Activated effector memory CD4-positive, alpha-beta T cell treated with anti-CD3 and anti-CD28 coated beads, Interleukin-2, amount 50 U/mL, for 16 hours (primary cell): Measurements from ENCODE around the gene DUSP22.

Experiments
- DNase-seq: peaks from one replicate; pipeline ENCODE4 v3.0.0-alpha.2; 2020

The DUSP22 gene

DNA sequence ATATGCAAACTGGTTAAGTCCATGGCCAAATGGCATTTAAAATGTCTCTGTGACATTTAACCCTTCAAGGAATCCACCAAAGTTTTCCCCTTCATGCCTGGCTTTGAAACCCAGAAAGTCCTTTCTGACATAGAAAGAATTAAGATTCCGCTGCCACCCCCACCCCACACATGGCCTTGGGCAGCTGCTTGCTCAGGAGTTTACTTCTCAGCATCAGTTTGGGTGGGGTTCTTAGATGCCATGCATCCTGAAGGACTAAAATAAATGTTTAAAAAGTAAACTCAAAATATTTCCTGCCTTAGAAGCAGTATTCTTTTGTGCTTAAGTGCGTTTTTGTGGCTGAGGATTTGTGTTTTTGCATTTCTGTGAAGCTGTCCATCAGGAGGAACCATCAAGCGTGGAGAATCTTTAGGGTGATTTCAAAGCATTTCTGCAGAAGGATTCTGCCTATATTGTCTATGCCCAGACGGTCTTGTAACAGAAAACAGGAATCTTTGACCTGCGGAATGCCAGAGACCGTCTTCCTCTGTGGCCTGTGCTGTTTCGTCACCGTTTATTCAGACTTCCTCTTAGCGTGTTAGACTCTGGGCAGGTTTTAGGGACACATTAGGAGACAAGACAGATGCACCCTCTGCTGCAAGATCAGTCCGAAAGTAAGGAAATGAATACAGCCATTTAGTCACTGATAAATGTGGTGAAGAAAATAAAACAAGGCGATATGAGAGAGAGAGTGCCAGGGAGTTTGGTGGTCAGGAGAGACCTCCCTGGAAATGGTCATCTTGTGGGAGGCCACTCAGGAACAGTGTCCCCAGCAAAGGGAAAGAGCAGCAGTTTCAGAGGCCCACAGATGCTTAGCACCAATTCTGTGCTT lies 6.2 kb downstream of the DUSP22 start:
- no peak for DNase-seq

DNA sequence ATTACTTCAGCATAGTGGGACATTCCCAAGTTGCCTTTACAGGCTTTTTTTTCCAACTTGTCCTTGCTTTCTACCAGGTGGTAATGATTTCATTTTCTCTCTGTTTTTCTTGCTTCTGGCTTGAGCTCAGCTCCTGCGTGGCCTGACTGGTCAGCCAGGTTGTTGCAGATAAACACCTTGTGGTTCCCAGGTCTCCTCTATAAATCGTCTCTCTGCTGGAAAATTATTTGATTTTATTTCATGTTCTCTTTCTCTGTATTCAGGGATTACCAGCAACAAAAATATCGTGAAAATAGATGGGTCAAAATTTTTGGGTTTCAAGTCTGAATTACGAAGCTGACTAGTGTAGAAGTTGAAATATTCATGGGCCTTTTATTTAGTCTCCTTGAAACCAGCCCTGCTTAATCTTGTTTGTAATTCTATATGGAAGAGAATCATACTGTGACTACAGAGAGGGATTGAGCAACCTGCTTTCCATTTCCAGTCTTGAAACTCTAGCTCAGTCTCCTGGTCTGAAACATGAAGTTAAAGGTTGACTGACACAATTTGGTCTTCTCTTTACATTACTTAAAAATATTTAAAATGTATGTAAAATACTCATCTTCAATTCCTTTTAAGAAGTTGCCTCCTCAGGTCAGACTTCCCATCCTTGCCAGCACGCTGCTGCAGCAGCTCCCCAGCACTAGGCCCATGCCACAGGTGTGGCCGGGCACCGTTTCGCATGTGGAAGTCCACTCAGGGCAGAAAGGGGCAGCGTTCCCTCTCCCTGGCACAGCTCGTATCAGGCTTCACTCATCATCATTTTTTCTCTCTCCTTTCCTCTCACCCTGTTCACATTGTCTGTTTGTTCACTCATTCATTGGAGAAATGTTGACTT lies 7.1 kb downstream of the DUSP22 start:
- DNase-seq = no peak

DNA sequence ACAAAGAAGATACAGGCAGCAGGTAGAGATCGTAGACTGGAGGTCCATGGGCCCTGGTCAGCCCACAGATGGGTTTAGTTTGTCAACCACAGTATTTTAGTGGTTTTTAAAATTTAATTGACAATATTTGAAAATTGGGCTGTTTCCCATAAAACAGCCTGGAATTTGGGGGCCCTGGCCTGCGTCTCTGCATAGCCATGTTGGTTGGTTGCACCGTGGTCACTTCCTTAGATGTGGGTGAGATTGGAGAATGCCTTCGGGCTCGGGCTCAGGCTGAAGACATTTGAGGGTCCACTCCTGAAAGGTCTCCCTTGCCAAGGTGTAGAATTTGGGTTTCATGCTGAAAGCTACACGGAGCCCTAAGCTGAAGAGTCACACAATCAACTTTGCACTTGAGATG lies 7.7 kb downstream of the DUSP22 start:
- no peak for DNase-seq

DNA sequence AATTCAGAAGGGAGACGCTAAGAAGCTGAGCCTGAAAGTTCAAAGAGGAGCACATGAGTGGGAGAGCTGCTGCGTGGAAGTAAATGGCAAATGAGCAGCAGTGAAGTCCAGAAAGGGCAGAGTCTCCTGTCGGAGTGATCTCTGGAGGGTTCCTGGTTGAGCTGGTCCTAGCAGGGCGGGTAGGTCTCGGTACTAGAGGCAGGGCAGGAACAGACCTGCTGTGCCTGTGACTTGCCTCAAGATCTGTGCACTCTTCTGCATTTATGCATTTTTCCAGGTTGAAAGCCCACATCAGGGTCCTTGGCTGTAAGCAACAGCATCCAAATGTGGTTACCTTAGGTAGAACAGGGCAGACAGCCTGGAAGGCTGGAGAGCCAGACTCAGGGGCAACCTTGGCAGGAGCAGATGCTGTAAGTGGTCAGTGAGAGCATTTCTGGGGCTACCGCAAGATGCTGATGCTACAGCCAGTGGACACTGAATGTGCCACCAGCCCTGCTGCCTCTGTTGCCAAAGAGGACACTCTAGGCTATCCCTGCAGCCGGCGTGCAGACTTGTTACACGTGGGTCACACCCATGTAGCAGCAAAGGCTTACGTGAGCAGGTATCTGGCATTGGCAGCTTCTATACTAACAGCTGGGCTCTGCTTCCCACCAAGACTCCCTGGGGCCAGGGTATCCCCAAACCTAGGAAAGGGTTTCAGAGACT lies 8.4 kb downstream of the DUSP22 start:
- no peak for DNase-seq

DNA sequence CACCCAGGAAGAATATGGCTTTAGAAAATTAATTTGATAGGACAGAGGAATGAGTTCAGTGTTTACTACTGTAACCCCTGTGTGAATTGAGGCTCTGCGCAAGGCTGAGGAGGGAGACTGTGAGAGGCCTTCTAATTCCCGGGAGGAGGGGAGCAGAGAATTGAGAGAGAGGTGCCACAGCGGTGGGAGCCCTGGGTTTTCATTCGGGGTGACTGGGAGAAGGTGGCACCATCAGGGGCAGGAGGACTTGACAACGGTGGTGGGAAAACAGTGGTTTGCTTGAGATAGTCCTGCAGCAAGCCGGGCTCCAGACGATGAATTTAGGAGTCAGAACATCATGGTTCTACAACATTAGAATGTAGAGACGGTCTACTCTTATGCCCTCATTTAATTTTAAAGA lies 9.2 kb downstream of the DUSP22 start:
- no peak for DNase-seq

DNA sequence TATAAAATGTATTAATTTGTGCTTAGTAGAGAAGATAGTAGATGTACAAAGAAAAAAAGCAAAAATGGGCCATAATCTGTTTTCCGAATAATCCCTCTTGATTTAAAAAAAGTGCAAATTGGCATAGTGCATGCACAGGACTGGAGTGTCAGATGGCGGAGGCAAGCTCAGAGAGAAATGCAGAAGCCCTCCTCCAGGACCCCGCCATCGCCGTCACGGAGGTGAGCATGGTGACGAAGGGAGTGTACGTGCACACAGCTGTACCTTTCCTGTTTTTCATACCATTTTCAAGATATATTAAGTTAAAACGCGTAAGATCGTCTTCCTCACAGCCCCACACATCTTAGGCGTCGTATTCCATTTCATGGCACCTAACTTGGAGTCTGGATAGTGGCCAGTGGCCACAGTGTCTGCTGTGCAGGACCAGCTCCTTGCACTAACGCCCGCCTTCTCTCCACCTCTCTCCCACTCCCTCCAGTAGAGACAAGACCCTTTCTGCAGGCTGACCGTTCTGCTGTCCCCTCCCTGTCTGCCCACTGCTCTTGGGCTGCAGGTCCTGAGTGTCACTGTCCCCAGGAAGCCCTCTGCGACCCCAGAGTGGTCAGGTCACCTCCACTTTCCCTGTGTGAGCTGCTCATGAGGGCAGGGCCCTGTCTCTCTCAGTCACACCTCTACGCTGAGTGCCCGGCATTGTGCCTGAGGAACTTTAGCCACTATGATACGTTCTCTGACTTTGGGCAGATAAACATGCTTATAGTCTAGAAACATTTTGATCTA lies 9.8 kb downstream of the DUSP22 start:
- no peak for DNase-seq

DNA sequence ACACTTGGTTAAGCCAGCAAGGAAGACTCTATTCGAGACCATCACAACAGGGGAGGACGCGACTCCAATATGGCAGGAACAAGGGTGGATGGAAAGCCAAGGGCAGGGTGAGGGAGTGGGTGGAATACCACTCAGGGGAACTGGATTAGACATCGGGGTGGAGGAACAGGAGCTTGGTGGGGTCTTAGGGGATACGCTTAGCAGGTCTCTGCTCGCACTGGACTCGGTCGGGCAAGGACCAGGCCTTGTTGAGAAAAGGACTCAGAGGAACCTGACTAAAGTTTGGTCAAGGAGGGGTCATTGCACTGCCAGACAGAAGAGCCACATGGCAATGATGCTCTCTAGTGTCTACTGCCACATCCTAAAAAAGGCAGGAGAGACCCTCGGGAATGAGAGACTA lies 10.5 kb downstream of the DUSP22 start:
- DNase-seq = no peak

DNA sequence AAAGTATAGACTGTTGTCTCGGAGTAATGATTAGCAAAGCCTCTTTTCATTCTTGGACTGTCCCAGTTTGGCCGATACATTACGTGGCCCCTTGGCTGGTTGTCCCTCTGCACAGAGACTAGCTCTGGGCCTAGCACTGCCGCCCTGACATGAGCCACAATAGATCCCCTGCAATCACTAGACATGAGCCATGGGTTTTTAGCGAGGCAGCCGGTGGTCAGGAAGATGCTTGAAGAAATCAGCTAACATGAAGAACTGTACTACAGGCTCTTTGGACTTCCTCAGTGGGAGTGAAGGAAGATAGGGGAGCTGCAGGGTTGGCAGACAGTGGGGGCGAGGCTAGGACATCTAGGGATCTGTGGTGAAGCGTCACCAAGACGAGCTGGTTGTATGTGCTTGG lies 11.0 kb downstream of the DUSP22 start:
- DNase-seq = no peak

DNA sequence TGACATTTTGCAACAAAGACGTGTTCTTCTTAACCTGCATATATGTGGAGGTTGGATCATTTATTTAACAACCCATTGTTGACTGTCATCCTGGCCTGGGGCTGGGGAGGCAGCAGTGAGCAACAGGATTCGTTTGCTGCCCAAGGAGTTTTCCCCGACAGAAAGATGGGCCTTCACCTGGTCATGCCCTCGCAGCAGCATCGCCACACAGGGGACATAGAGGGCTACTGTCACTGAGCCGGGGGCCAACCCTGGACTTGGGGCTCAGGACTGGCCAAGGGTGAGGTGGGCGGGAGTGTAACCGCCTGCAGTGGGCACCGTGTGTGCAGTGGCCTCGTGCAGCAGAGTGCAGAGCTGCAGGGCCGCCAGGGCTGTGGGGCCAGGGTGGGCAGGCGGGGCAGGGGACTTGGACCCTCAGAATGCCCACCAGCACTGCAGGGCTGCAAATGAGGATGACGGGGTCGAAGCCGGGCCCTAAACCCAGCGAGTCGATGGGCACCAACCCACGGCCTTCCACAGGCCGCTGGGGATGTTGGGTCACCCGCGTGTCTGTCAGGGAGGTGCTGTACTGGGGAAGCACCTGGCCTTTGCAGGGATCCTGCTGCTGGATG lies 11.8 kb downstream of the DUSP22 start:
- no peak for DNase-seq

DNA sequence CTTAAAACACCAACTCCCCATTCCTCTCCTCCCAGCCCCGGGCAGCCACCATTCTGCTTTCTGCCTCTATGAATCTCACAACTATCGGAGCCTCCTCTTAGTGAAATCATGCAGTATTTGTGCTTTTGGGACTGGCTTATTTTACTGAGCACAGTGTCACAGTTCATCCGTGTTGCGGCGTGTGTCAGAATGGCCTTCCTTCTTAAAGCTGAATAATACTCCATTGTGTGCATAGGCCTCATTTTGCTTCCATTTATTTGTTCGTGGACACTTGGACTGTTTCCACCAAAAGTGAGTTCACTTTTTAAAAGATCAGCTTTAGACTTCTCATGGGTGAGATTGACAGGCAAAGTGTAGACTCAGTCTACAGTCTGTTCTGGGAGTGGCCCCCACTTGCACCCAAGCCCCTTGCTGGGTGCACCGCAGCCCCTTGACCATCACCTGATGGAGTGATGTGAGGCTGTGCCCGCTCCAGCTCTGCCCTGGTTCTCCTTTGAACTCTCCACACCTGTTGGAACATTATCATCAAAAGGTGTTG lies 12.6 kb downstream of the DUSP22 start:
- no peak for DNase-seq

DNA sequence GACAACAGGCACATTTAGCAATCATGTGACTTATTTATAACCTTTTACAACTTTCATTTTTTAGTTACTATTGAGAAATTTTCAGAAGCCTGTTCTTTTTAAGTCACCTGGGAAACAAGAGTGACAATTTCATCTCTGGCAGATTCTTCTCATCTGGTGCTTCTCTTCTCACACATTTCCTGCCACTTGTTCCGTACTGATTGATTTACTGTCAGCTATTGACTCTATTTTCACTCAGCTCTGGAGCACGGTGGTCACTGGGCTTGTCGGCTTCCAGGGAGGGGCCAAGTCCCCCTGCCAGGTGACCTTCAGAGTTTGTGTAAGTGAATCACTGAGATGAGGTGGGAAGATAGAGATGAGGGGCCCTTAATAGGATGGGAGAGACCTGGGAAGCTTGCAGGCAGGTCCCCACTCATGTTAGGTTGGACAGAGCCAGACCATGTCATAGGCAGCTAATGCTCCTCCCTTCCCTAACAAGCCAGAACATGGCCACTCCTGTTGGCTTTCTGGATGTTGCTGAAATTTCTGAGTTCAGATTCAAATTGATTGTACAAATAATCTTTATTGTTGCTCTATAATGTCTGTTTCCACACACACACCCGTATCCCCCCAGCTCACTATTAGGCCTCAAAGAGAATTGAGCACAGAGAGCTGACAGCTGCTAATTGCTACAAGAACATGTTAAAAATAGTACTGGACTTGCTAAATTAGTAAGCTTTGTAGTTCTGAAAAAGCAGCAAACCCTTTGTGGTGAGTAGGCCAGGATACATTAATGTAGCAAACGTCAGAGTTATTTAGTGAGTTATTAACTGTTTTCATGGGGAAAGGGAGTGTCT lies 13.3 kb downstream of the DUSP22 start:
- DNase-seq = no peak

DNA sequence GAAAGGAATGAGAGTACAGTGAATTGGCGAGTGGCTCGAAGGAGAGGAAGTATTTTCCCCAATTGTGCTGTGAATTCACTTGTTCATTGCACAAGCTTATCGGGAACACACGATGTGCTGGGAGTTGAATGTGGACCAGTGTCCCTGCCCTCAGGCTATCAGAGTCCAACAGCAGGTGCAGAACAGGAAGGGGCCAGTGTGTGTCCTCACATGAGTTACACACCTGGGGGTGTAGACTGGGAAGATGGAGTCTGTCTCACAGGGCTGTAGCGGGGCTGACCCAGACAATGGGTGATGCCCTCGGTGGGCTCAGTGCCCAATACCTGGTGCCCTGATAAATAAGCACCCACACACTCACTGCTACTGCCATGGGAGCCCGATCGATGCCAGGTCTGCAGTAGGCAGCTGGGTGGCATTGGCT lies 14.4 kb downstream of the DUSP22 start:
- no peak for DNase-seq

DNA sequence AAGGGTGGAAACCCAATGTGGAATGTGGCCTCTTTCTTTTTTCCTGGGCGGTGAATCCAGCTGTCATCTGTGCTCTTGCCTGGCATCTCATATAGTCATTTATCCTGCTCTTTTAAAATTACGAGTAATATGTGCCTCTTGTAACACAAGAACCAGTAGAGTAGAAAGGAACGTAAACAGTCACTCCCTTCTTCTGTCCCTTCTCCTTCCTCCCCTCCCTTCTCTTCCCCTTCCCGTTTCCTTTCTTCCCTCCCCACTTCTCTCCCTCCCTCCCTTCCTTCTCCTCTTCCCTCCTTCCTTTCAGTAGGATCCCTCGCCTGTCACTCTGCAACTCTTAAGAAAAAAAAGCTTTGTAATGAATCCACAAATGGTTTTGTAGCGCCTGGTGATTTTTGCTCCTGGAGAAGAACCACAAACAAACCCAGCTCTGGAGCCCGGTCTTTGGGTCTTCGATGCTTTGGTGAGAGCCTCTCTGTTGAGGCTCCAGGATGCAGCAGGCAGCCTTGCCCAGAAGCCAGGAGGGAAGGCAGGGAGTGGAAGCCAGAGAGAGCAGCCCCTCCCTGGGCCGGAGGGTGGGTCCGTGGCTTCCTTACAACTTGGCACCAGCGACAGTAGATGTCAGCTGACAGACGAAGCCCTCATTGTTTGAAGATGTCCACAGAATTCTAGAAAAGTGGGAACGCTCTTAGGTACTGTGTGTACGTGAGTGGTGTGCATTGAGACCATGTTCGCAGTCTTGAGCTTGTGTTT lies 15.0 kb downstream of the DUSP22 start:
- no peak for DNase-seq

DNA sequence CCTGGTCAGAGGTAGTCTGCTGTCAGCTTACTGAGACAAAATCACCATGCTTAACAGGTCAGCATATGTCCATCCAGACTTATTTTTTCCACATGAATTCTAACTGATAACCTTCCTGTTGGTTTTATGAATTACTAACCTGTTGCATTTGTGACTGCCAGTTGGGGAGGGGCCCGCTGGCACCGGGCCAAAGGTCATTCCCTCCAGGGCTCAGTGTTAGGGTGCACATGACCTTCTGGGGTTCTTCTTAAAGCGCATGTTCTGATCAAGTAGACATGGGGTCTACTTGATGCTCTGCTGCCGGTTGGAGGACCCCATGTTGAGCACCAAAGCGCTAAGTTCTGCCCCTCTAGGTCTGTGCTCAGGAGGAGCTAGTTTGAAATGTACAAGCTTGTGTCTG lies 15.6 kb downstream of the DUSP22 start:
- no peak for DNase-seq

DNA sequence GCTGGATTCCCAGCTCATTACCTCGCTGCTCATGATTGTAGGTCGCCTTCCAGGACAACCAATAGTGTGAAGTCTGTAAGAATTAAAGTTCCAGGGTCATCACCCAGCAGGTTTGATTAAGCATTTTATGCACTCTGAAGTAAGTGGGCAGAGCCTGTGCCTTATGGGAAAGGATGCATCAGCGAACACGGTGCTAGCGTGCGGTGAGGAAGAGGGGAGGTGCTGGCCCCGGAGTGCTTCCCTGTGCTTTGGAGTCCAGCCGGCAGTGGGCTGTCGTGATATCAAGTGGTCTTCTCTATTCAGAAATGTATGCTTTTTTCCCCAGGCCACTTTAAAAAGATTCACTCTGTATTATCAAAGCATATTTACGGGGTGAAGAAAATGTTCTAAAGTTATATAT lies 16.0 kb downstream of the DUSP22 start:
- no peak for DNase-seq

DNA sequence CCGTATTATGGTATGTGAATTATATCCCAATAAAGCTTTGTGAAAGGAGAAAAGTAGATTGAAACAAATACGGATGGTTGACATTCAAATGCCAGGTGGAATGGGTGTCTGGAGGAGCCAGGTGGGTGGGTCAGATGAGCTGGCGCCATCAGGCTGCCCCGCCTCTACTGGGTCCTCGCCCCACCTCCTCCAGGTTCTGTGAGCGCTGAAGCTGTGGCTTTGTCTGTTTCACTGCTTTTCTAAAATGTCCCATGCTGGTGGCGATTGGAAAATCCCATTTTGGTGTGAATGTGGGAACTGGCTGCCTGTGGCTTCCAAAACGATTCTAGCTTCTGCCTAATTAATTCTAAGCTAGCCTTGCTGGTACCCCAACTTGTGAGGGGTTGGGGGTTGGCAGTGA lies 16.5 kb downstream of the DUSP22 start:
- DNase-seq = no peak

DNA sequence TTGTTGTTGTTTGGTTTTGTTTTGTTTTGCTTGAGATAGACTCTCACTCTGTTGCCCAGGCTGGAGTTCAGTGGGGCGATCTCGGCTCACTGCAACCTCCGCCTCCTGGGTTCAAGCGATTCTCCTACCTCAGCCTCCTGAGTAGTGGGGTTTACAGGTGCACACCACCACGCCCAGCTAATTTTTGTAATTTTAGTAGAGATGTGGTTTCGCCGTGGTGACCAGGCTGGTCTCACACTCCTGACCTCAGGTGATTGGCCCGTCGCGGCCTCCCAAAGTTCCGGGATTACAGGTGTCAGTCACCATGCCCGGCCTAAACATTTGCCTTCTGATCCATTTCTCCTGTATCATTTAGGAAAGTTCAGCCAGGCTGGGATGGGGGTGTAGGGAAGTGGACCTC lies 17.7 kb downstream of the DUSP22 start:
- DNase-seq = no peak

DNA sequence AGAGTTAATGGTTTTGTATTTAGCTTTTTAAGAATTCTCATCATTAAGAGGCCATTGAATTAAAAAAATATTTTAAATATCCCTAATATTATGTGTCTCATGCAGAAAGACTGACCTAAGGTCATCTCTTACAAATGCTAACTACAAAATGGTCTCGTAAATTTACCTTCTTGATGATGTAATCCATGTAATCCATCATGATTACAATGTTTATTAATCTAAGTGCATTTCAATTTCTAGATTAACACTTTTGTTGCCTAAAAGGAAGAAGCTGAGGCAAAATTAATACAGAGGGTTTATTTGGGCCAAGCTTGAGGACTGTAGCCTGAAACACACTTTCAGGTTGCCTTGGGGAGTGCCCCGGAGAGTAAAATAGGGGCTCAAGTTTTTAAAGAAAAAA lies 18.4 kb downstream of the DUSP22 start:
- no peak for DNase-seq

DNA sequence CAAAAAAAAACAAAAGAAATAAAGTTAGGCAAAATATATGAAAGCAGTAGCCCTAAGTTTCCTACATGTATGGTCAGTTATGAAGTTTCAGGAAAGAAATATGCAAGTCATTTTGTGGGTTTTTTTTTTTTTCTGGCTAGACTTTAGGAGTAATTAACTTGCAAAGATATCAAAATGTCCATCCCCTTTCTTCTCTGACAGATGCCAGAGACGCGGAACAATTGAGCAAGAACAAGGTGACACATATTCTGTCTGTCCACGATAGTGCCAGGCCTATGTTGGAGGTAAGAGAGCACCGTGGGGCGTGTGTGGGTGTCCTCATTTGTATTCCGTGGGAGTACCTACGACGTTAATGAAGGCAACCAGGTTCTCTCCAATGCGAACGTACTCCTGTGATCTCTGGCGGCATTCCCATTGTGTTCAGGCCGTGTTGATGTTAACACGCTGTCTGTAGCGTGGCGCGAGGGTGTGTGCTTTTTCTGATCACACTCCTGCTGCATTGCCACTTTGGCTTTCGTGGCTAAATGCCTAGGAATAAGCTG lies 19.5 kb downstream of the DUSP22 start:
- DNase-seq = no peak

DNA sequence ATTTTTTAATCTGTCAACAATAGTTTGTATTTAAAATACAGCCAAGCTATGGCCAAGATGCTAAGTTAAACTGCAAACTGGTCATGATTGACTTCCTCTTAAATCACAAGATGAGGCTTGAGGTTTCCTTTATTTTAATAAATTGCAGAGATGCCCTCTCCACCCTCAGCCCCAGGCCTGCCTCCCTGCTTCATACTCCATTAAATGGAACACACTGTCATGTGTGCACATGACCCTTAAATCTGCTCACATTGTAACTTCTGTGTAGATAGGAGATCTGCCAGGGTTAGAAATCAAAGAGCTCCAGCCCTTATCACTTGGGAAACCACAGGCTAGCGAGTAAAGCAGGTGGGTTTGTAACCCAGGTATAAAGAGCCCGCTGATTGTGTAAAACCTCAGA lies 20.8 kb downstream of the DUSP22 start:
- DNase-seq = peak; percentile 43
